ENCODE results near the gene DMD. TPM values are rescaled to one million over a fixed set of nuclear protein-coding genes. Genes with fewer than 3 reads are reported as not detected.

Gene DMD
- total and polyA plus RNA-seq, 4 donors, result 3.9 to 73.8 (median 11.2) TPM

GRCh38 chrX:31333165-31333831 is 1878.1 kb downstream of the DMD start:
- H3K27me3 ChIP-seq (ENCODE audit: control insufficient read depth in 3 of 3, insufficient read depth in 3 of 3, low read length in 2 of 3), result peaks cover 0 to 2% (median 1%) of the 10 kb centered on the region in 3 donors
- H3K9ac ChIP-seq (ENCODE audit: insufficient read depth in 1 of 2, low read length in 2 of 2), result no peak overlapping the region
- no peaks in the 10 kb centered on the region for H3K4me1 ChIP-seq (ENCODE audit: control insufficient read depth in 5 of 5, insufficient read depth in 5 of 5, low read length in 5 of 5)
- no peak for DNase-seq
- no peaks in the 10 kb centered on the region for H3K36me3 ChIP-seq (ENCODE audit: control insufficient read depth in 4 of 4, insufficient read depth in 4 of 4, low read length in 4 of 4)
- ATAC-seq (ENCODE audit: insufficient read depth, low FRiP score), result no peak
- no peaks in the 10 kb centered on the region for H3K9me3 ChIP-seq (ENCODE audit: control insufficient read depth in 4 of 4, insufficient read depth in 3 of 4, low read length in 3 of 4)
- H3K4me3 ChIP-seq, result no peak overlapping the region
- no peak for TF ChIP-seq CTCF (IDR thresholded peaks at IDR 0.05; ENCODE audit: control extremely low read depth, extremely low read depth)
- peak overlapping the region in 1 of 2 donors; percentile 29 for H3K27ac ChIP-seq (ENCODE audit: low read depth in 1 of 2, low read length in 1 of 2)
- 46 to 75% methylated on average over 4 of the region's 4 CpGs for WGBS, 2 donors

GRCh38 chrX:31331928-31332327 is 1879.4 kb downstream of the DMD start:
- no peaks in the 10 kb centered on the region for H3K4me1 ChIP-seq (ENCODE audit: control insufficient read depth in 5 of 5, insufficient read depth in 5 of 5, low read length in 5 of 5)
- ATAC-seq (ENCODE audit: insufficient read depth, low FRiP score), result no peak
- no peak for DNase-seq
- no peaks in the 10 kb centered on the region for H3K9me3 ChIP-seq (ENCODE audit: control insufficient read depth in 4 of 4, insufficient read depth in 3 of 4, low read length in 3 of 4)
- H3K27ac ChIP-seq (ENCODE audit: low read depth in 1 of 2, low read length in 1 of 2), result no peak overlapping the region
- TF ChIP-seq CTCF (IDR thresholded peaks at IDR 0.05; ENCODE audit: control extremely low read depth, extremely low read depth), result no peak
- WGBS, 2 donors, result 65 to 90% methylated on average over 5 of the region's 5 CpGs
- no peak overlapping the region for H3K9ac ChIP-seq (ENCODE audit: insufficient read depth in 1 of 2, low read length in 2 of 2)
- peaks cover 0 to 2% (median 2%) of the 10 kb centered on the region in 3 donors for H3K27me3 ChIP-seq (ENCODE audit: control insufficient read depth in 3 of 3, insufficient read depth in 3 of 3, low read length in 2 of 3)
- no peaks in the 10 kb centered on the region for H3K36me3 ChIP-seq (ENCODE audit: control insufficient read depth in 4 of 4, insufficient read depth in 4 of 4, low read length in 4 of 4)
- H3K4me3 ChIP-seq, result no peak overlapping the region

- DNase-seq (no peak), ATAC-seq (ENCODE audit: insufficient read depth, low FRiP score) (no peak)
- Histone ChIP-seq H3K27me3 (ENCODE audit: control insufficient read depth in 3 of 3, insufficient read depth in 3 of 3, low read length in 2 of 3) (peaks cover 0 to 3% (median 2%) of the 10 kb centered on the region in 3 donors), H3K36me3 (ENCODE audit: control insufficient read depth in 4 of 4, insufficient read depth in 4 of 4, low read length in 4 of 4) (no peaks in the 10 kb centered on the region), H3K4me1 (ENCODE audit: control insufficient read depth in 5 of 5, insufficient read depth in 5 of 5, low read length in 5 of 5) (no peaks in the 10 kb centered on the region), H3K9me3 (ENCODE audit: control insufficient read depth in 4 of 4, insufficient read depth in 3 of 4, low read length in 3 of 4) (no peaks in the 10 kb centered on the region), H3K4me3 (no peak overlapping the region), H3K9ac (ENCODE audit: insufficient read depth in 1 of 2, low read length in 2 of 2) (no peak overlapping the region), H3K27ac (ENCODE audit: low read depth in 1 of 2, low read length in 1 of 2) (no peak overlapping the region)
- no peak for TF ChIP-seq CTCF (IDR thresholded peaks at IDR 0.05; ENCODE audit: control extremely low read depth, extremely low read depth)
- 49 to 76% methylated on average over 1 of the region's 1 CpG for WGBS, 2 donors
Observed at GRCh38 chrX:31331015-31331414, 1880.3 kb downstream of the DMD start.

- H3K9me3 ChIP-seq (ENCODE audit: control insufficient read depth in 4 of 4, insufficient read depth in 3 of 4, low read length in 3 of 4), result no peaks in the 10 kb centered on the region
- ATAC-seq (ENCODE audit: insufficient read depth, low FRiP score) (no peak), DNase-seq (no peak)
- H3K4me1 ChIP-seq (ENCODE audit: control insufficient read depth in 5 of 5, insufficient read depth in 5 of 5, low read length in 5 of 5), result no peaks in the 10 kb centered on the region
- no peak overlapping the region for H3K4me3 ChIP-seq
- TF ChIP-seq CTCF (IDR thresholded peaks at IDR 0.05; ENCODE audit: control extremely low read depth, extremely low read depth), result no peak
- 77 to 91% methylated on average over 4 of the region's 4 CpGs for WGBS, 2 donors
- no peaks in the 10 kb centered on the region for H3K36me3 ChIP-seq (ENCODE audit: control insufficient read depth in 4 of 4, insufficient read depth in 4 of 4, low read length in 4 of 4)
- H3K27ac ChIP-seq (ENCODE audit: low read depth in 1 of 2, low read length in 1 of 2), result no peak overlapping the region
- H3K9ac ChIP-seq (ENCODE audit: insufficient read depth in 1 of 2, low read length in 2 of 2), result no peak overlapping the region
- H3K27me3 ChIP-seq (ENCODE audit: control insufficient read depth in 3 of 3, insufficient read depth in 3 of 3, low read length in 2 of 3), result peaks cover 0 to 3% (median 2%) of the 10 kb centered on the region in 3 donors
Observed at GRCh38 chrX:31329298-31329697, 1882.1 kb downstream of the DMD start.

All from lung (tissue), 12 donors.